ENCODE measurements around the gene ADAMTS9.

Gene ADAMTS9

DNA sequence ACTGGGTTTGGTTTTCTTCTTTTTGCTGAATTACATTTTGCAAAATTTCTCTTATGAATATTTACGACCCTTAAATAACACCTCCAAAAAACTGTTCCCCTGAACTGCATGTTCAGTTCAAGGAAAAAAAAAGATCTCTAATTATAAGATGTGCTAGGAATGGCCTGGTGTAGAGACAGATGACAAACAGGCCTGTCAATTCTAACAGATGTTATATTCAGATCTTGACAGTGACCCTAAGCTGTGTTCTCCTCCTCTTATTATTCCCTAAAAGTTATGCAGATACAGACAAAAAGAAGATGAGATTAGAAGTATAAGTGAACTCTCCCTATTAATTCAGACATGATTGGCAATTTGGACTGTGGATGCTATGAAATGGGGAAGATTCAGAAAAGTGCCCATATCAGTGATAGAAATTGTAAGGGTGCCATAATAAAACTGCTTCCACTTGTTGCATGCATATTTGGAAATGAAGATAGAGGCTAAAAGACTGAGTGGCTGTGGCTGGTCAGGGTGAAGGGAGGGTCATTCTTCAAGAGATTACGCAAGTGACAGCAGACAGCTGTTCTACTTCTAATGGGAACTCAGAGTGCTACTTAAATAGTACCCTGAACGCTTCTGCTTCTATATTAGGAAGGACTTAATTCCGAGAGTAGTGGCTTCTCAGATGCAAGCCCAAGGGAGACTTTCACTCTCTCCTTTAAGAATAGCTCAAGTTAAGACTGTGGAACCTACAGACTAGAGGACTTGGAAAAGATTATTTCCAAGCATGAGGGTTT lies 75.5 kb downstream of the ADAMTS9 start:
- no peak for DNase-seq

DNA sequence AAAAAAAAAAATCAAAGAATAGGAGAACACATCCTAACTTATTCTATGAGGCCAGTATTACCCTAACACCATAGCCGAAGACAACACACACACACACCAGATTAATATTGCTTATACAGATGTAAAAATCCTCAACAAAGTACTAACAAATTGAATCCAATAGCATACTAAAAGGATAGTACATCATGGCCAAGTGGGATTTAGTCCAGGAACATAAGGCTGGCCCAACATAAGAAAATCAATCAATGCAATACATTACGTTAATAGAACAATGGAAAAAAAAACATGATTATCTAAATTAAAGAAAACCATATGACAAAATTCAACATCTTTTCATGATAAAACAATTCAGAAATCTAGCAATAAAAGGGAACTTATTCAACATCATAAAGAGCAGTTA lies 79.1 kb downstream of the ADAMTS9 start:
- no peak for DNase-seq

DNA sequence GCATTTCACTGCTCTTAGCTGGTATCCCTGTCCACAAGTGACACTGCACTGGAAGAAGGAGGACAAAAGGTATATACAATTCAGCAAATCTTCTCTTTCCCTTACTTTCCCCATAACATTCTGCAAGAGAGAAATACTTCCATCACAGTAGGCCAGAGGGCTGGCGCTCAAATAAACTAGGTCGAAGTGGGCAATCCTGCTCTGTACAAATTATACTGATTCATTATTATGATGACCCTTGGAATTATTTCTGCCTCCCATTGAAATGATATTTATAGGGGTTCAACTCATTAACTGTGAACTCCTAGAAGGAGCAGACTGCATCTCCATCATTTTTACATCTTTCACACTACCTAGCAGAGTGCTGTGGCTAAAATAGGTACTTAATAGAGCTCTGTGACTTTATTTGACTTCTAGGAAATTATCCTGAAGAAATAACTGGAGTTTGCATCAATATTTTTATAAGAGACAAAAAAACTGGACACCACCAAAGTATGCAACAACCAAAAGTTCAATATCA lies 80.7 kb downstream of the ADAMTS9 start:
- DNase-seq: no peak

DNA sequence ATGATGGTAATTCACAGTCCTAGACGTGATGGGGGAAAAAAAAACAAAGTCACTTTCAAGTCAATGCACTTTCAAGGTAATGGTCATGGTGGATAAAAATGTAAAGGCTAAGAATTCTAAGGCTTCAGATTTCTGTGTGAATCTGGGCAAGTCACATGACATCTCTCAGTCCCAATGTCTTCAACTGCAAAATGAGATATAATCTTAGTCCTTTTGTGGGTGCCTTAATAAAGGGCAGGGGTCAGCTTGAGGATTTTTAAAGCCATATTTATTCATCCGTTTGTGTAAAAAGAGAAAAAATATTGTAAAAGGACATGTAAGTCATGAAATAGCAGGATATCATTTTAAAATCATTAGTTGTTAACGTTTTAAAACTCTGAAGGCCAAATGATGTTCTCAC lies 83.5 kb downstream of the ADAMTS9 start:
- no peak for DNase-seq

DNA sequence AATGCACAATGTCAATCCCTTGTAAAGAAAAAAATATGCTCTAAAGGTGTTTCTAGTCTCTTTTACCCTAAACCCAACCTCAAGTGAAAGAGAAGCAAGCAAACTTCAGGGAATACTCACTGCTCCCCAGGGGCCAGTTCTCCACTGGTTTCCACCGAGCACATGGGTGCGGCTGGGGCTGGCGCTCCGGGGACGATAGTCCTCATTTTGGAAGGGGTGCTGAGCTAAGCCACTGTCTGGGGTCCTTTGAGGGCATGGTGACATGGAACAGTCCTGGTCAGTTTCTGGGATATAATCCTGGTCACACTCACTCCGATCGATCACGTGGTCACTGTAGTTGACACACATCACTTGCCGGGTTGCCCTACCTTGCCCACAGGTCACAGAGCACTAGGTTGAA lies 86.0 kb downstream of the ADAMTS9 start:
- DNase-seq: no peak

DNA sequence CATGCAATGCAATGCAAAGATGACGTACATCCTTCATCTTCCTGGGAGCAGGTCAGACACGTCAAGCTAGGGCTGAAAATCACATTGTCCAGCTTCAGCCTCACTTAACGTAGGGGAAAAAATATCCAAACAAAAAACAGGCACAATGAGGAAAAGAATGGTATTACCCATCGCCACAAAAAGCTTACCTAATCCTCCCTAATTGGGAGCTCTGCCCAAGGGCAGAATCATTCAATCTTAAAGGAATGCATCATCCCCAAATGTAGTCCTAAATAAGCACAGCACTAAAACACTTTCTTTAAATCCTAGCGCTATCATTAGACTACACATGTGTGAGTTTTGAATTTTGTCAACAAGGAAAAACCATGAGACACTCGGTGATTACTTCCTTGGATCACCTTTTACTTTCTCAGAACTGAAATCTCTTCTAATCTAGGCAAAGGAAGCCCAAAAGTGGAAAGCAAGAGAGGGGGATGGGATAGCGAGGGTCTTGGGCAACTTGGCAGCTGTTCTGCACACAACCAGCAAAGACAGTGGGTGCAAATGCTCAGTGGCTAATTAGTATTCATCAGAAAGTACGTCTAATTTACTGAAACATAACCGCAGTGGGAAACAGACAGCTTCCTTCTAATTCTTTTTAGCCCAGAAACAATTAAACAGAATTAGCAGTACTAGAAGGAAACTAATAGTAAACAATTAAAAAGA lies 87.4 kb downstream of the ADAMTS9 start:
- no peak for DNase-seq

DNA sequence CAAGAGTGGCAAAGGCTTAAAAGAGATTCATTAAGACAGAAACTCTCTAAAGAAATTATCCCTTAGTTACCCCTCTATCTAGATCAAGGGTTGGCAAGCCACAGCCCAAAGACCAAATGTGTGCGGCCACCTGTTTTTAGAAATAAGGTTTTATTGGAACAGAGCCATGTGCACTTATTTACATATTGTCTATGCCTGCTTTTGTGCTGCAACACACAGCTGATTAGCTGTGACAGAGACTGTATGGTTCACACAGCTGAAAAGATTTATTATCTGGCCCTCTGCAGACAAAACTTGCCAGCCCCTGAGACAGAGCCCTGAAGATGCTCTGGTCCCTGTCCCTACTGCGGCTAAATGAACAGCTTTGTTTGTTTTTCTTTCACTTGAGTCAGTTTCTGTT lies 88.1 kb downstream of the ADAMTS9 start:
- DNase-seq: no peak

DNA sequence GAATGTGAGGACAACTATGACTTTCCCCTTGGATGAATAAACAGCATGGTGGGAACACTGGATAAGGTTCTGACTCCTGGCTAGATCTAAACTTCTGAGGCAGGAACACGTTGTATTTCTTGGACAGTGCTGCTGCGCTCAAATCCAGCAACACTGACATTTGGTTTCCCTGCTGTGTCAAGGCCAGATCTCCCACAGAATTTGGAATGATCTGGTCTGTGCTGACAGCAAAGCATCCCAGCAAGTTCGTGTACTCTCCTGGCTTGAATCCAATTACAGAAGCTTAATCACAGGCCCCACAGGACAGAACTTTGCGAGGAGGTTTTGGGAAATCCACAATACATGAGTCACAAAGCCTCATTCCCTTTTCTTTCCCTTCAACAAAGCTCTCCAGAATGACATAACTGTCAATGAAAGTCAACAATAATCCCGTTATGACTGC lies 92.5 kb downstream of the ADAMTS9 start:
- DNase-seq: no peak

DNA sequence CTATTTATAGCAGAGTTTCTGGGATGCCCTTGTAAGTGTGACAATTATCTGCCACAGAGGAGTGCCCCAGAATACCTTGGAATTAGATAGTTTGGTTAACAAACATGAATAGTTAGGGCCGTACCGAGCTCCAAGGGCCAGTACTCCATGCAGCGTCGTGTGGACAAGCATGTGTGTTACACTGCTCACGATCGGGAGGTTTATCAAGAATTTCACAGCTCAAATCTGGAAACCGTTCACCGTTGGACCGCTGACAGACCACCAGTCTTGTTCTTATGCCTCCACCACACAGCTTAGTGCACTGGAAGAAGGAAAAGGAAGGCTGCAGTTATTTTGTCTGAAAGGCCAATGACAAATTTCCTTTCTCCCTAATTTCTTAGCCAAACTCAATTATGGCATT lies 93.7 kb downstream of the ADAMTS9 start:
- no peak for DNase-seq

DNA sequence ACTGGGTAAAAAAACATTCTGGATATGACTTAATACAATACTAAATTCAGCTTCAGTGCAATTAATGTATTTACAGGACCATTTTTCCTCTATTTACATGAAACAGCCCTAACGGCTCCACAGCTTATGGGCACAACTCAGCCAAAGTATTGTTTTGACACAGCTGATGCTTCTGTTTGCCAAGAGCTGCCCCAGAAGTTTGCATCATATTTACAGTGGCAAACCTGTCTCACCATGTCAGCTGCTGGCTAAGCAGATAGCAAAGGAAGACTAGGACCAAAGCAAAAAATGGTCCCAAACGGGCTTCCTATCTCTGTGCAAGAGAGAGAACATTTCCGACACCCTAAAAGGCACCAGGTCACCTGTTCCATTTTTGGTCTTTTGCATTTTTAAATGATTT lies 94.5 kb downstream of the ADAMTS9 start:
- no peak for DNase-seq

DNA sequence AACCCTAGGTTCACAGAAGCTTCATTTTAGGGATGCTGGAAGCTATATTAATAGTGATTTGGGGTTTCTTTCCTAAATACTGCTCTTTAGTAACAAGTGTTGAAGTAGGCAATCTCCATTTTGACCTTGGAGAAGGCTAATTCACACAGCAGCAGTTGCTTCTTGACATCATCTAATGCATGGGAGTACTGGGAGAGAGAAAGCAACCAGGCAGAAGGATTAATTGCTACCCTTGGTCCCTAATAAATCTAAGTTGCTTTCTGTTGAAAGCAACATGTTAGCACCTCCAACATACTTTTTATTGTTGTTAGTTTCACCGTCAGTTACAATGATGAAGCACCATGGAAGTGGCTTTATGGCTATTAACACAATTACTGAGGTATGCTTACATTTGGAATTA lies 96.2 kb downstream of the ADAMTS9 start:
- no peak for DNase-seq

DNA sequence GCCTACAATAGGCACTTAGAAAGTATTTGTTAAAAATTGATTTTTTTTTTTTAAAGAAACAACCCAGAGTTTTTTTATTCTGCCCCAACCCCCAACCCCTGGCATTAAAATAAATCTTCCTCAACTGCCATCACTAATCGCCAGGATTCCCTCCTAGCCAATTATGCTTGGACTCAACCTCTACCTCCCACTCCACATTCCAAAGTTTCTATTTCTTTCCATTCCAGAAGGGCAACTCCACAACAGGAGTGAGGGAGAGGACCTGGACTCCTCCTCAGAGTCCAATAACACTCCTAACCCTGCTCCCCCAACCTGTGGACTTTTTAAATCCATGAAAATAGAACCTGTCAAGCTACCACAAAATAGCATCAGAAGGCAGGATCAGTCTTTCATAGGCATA lies 99.4 kb downstream of the ADAMTS9 start:
- DNase-seq: no peak

DNA sequence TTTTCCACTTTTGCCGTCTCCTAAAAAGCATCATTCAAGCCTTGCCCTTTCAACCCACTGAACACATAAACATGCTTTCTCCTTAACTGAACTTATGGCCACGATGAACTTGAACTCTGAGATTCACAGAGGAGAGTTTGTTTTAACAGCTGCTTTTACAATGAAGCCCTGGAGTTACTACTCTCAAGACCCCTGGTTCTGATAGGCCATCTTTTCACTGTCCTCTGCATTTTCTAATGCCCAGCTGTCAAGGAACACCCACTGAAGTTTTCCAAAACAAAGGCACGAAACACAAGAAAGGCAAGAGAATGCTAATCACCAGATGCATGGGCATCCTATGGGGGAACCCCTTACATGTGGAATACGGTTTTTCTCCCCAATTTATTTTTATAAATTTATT lies 100.8 kb downstream of the ADAMTS9 start:
- no peak for DNase-seq

DNA sequence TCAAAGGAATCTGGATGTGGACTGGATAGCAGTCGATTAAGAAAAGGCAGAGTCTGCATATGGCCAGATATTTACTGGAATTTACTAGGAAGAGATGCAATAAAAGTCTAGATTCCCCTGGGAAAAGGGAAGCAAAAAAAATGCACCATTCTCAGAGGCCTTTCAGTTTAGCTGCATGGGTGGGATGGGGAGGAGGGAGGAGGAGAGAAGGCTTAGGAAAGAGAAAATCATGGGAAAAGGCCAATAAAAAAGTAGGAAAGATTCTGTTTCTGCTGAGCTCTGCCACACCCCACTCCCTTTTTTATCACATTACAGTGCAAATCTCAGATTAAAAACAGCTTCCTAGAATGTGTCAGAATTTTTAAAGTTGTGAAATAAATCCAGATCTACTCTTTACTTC lies 103.6 kb downstream of the ADAMTS9 start:
- DNase-seq: no peak

DNA sequence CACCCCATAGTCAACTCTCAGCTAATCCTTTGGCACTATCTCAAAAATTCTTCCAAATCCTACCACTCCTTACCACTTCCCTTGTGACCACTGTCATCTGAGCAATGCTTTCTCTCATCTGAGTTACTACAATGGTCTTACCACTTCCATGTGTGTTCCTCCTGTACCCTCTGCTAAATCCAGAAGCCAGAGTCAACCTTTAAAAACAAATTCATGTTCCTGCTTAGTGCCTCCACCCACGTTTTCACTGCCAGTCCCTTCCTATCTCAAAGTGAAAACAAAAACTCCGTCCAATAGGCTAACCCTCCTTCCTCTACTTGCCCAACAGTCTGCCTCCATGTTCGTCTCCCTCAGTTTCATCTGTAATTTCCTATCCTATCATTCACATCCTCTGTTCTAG lies 109.0 kb downstream of the ADAMTS9 start:
- DNase-seq: no peak

DNA sequence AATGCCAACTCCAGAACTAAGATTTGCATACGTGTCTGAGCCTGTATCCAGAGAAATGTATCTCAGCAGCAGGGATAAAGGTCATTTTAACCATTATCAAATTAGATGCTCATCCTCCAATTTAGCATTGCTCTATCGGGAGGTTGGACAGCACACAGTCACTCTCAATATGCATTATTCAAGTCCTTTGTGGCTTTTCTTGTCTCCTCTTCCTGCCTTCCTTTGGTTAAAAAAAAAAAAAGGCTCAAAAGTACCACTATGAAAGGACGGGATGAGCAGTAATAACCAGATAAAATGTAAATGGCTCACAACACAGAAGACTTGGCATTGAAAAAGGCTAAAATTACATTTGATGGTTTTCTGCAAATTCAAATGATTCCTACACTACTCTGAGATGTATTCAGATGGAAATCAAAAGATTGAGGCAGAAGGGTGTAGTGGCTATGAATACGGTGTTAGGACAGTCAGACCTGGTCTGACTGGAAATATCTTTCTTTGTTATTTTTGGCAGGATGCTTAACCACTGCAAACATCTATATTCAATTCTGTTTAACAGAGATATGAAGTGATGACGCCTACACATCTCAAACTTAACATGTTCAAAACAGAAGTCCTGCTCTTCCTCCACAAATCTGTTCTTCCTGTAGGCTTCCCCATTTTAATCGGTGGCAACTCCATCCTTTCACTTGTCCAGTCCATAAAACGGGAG lies 109.6 kb downstream of the ADAMTS9 start:
- no peak for DNase-seq

DNA sequence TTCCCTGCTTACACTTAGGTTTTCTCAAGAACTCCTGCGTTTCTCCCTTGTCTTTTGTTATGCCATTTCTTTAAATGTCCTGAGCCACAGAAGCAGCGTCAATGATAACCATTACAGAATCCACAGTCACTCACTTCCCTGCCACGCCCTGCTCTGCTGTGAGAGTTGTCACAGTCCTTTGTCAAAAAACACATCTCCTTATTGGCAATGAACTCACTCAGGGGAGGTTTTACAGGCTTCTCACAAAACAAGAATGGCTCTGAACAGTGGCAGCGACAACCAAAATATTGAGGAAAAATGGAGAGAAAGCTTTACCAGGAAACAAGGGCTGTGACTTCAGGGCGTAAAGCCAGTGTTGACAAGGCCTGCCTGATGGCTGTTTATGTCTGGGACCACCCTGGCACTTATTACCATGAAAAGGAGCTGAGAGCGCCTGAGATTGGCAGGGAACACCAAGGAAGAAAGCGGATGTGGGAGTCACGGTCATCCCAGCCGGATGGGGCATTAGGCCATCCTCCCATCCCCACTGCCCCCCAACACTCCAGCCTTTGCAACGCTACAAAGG lies 111.5 kb downstream of the ADAMTS9 start:
- no peak for DNase-seq

DNA sequence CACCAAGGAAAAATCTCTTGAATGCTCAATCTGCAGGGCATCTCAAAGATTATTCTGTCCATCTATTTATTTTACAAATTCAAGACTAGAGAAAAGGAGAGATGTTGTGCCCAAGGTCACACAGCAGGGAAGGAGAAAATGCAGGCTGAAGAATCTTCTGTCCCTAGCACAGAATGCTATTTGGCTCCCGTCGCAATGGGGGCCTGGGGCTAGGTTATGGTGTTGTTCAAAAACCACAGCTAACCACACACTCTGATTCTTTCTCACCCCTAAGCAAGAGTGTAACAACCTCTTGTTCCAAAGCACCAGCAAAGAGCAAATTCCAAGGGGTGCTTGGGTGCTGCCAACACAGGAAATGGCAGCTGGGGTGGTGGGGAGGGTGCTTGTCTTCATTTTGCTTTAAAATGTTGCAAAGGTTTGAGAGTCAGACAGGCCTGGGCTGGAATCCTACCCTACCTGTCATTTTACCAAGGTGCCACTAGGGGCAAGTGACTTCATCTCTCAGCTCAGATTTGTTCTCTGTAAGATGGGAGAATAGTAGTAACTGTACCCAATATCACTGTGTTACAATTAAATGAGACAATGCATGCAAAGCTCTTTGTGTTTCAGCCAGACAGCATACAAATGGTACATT lies 112.5 kb downstream of the ADAMTS9 start:
- no peak for DNase-seq

DNA sequence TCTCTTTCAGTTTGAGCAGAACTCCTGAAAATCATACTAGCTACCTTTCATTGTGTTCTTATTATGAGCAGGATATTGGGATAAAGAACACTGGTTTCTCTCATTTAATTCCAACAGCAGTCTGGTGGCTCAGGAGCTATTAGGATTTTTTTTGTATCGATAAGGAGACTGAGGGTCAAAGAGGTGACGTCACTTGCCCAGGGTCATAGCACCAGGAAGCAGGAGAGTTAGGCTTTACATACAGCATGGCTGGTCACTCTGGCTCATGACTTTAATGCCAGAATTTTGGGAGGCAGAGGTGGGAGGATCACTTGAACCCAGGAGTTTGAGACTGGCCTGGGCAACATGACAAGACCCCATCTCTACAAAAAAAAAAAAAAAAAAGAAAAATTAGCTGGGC lies 113.6 kb downstream of the ADAMTS9 start:
- DNase-seq: no peak

DNA sequence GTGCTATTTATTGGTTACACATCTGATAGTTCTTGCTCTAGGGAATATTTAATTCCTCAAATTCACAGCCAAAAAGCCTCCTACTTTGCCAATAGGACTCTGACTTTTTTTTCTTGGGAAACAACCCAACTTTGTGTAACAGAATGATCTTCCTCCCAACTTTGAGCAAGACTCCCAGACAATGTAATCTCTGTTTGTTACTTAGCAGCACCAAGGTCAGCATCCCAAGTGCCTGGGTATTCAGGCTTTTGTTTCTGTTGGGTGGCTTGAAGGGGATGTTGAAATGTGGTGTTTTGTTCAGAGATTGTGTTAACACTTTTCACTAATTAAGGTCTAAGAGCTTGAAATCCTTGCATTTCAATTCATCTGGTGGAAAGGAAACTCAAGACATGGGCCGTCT lies 115.8 kb downstream of the ADAMTS9 start:
- no peak for DNase-seq

DNA sequence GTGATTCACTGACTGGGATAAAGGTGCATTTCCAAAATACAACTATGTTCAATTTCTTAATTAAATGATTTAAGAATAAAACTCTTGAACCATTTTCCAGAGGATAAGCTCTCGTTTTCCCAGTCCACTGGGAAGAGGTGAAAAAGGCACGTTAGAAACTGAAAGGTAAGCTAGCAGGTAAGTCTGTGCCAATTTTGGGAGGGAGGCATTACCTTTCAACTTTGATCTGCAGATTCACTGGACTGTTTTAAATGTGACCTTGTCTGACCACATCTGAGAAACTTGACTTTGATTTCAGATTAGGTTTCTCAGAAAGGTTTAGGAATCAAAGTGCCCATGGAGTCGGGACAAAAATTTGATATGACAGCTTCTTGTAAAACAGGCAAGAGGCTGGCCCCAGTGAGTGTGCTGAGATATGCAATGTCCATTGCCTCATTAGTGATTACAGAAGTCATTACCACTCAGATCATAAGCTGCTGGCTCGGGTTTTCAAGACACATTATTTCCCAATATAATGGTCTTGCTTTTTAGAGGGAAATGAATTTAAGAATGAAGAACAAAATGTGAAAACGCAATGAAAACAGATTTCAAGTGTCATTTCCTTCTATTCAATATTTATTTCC lies 118.8 kb downstream of the ADAMTS9 start:
- no peak for DNase-seq

DNA sequence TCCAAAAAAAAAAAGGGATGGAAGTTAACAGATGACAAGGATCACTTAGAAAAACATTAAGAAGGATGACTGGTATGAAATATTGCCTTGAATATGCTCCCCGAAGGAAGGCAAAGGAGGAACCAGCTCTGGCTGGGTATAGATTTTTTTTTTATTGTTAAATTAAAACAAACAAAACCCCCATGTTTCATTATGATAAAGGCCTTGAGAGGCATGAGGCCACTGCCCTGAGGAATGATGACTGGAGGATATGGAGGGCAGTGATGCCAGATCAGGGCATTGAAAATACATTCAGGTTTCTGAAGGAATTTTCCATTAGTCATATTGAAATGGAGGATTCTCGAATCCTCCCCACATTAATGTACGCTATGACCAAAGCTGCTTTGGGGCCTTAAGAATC lies 120.9 kb downstream of the ADAMTS9 start:
- no peak for DNase-seq

Measured in activated T-cell treated with anti-CD3 and anti-CD28 coated beads, Interleukin-2, amount 50 U/mL, for 48 hours (primary cell).